SKM-1 (cell line): Measurements from ENCODE around the gene CA10.

Experiments used
- DNase-seq: peaks from one replicate; lab custom pipeline; 2025; ENCODE audit not compliant: unreplicated experiment; lab: John Stamatoyannopoulos, UW

CA10 gene

DNA sequence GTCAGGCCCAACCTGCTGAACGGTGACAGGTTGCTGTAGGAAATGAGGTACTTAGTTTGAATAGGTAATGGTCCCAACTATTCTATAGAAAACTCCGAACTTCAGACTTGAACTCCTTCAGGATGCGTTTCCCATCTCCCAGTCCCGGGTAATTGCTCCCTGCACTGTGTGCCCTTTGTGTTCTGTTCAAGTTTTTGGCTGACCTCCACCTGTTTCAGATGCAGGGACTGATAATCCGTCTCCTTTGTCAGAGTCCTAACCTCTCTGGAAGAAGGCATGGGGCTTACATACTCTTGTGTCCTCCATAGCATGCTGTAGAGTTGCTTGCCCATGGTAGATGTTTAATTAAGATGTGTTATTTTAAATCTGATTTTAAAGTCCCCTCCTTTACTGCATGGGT is 547.7 kb downstream of the CA10 start:
- no peak for DNase-seq

DNA sequence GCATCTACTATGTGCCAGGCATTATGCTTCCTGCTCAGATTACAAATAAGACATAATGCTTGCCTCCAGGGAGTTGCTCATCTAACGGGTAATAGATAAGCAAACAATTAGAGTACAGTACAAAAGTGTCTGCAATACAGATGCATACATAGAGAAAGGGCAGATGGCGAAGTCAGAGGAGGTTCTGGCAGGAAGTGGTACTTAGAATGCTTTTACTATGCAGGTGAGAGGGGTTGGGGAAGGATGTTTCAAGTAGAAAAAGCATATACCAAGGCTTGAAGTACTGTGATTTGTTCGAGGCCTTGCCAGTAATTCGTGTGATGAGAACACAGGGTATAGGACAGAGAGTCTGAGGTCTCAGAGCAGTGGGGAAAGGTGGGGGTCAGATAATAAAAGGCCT is 548.4 kb downstream of the CA10 start:
- DNase-seq = no peak

GRCh38 chr17:51608251-51608933 is 550.1 kb downstream of the CA10 start:
- DNase-seq = no peak

- DNase-seq = no peak
Measured at GRCh38 chr17:51607512-51607911, 551.0 kb downstream of the CA10 start.

GRCh38 chr17:51604299-51605020 is 554.1 kb downstream of the CA10 start:
- no peak for DNase-seq

GRCh38 chr17:51601622-51602261 is 556.8 kb downstream of the CA10 start:
- DNase-seq = no peak

GRCh38 chr17:51598824-51599223 is 559.7 kb downstream of the CA10 start:
- DNase-seq = no peak

DNA sequence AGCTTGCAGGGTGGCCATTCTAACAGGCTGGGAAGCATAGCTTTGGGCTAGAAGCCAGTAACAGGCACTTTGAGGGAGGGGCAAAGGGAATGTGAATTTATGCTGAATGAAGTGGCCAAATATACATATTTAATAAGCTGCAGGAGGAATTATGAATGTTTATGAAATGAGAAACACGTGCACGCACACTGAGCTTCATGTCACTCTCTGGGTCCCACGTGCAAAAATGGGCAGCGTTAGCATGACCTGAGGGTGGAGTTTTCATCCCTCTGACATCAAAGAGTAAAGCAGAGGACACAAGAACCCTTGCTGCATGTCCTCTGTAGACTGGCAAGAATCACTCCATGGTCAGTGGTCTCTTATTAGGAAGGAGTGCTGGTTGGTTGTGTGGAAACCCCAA is 561.2 kb downstream of the CA10 start:
- DNase-seq = no peak

DNA sequence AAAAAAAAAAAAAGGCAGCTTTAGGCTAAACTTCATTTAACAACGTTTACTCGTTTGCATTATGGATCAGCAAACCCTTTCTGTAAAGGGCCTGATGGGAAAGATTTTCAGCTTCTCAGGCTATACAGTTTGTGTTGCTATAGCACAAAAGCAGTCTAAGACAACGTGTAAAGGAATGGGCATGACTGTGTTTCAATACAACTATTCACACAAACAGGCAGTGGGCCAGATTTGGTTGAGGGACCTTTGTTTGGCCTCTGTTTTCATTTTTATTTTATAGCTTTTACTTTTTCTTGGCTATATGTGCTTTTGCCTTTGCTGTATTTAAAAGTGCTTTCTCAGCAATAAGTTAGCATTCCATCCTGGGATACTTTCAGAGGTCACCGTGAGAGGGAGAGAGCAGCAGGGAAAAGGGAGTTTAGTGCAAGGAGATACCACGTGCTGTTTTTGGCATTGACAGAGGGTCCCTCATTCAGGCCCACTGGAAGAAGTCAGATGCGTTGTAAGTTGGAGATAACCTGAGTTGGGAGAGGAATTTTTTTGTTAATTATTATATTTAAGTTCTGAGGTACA is 562.6 kb downstream of the CA10 start:
- no peak for DNase-seq

DNA sequence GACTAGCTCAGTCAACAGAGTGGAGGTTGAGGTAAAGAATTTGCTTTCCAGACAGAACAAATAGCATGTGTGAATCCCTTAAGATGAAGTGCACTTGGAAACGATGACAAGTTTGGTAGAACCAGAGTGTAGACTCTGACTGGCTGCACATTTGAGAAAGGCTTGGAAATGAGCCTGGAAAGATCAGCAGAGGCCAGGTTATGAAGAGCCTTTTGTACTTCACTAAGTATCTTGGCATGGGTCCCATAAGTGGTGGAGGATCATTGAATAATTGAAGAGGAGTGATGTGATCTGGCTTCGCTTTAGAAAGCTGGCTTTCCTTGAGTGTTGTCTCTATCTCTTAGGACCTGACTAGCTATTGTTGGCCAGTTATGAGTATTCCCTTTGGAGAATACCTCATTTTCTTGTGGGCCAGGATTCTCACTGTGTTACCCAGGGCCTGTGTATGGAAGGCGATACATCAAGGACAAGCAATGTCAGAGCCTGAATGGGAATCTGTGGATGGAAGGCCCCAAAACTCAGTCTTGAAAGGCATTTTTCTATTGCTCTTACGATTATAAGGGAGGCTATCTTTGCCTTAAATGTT is 568.4 kb downstream of the CA10 start:
- DNase-seq = no peak

GRCh38 chr17:51588063-51588462 is 570.5 kb downstream of the CA10 start:
- no peak for DNase-seq

DNA sequence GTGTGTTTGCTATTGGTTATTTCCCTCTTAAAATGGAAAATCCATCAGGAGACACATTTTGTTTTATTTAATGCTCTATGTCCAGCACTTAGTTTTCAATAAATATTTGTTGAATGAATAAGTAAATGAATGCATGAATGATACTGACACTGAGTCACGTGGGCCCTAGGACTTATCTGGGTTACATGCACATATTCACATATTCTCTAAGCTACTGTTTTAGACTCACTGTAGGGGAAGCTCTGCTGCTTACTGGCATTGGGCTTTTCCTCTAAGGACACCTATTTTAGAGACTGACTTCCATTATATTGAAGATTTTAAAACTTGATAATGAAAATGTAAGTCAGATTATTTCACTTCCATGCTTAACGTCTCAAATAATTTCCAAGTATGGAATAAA is 571.0 kb downstream of the CA10 start:
- no peak for DNase-seq

DNA sequence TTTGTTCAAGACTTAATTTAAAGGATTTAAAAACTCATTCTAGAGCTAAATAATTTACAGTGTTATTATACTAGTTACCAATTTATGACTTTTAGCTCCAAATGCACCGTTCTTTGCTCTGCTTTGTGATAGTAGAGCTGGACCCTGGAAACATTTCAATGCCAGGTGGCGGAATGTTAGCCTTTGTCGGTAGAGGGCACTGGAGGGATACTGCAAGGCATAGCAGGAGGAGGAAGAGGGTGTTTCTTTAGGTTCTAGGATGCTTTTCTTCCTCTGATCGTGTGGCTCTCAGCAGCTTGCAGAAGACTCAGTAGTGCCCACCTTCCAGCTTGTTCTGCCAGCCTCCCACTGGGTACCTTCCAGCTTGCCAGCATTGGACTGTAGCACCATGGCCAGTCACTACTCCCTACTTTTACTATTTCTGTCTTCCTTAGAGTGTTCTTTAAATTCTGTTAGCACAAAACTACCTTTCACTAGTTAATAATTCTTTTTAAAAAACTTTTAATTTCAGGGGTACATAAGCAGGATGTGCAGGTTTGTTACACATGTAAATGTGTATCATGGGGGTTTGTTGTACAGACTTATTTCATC is 572.9 kb downstream of the CA10 start:
- no peak for DNase-seq

- no peak for DNase-seq
Measured at GRCh38 chr17:51580869-51581268, 577.6 kb downstream of the CA10 start.
